PFSK-1 (cell line): ENCODE results near the gene KDM5B.

Experiments
- FOXP2 ChIP-seq: optimal IDR thresholded peaks from 2 replicates; pipeline ENCODE3; 2011; ENCODE audit warnings: borderline replicate concordance, control low read depth, inconsistent platforms; ENCODE audit not compliant: insufficient read depth; ENCODE audit errors: extremely low read length, extremely low read depth
- POLR2AphosphoS5 ChIP-seq: IDR thresholded peaks from 2 replicates; pipeline ENCODE4 v1.6.1; 2012; ENCODE audit warnings: low read depth, mild to moderate bottlenecking, control low read depth, low read length, moderate library complexity
- REST ChIP-seq, 2 experiments: IDR thresholded peaks; 2 replicates each; pipeline versions ENCODE4 v1.6.1 to v1.8.0; 2011 to 2012; ENCODE audit warnings: low read depth in 2 of 2, low read length in 2 of 2, control low read depth in 1 of 2, inconsistent platforms in 1 of 2, mild to moderate bottlenecking in 1 of 2, moderate library complexity in 1 of 2; ENCODE audit not compliant: insufficient read depth in 1 of 2
- SIN3A ChIP-seq: IDR thresholded peaks from 2 replicates; pipeline ENCODE4 v1.6.1; 2012; ENCODE audit warnings: mild to moderate bottlenecking, low read length, moderate library complexity, borderline replicate concordance; ENCODE audit not compliant: insufficient read depth
- TAF1 ChIP-seq: IDR thresholded peaks from 2 replicates; pipeline ENCODE4 v1.6.1; 2012; ENCODE audit warnings: low read length, control low read depth, borderline replicate concordance; ENCODE audit not compliant: insufficient read depth

GRCh38 chr1:202689082-202689481 lies 119.1 kb downstream of the KDM5B start:
- TF ChIP-seq TAF1 (no peak), POLR2AphosphoS5 (no peak), REST (IDR thresholded peaks at IDR 0.05; ENCODE audit: insufficient read depth in 1 of 2, low read depth in 2 of 2, low read length in 2 of 2) (no peak), SIN3A (no peak), FOXP2 (no peak)
